SHP77 (cell line): ENCODE results near the gene ILRUN.
"Not testable (repeated sequence)": the region's sequence is repeated elsewhere in the genome, so short reads cannot be mapped to it uniquely, and the experiment has no call there.

Experiments used
- DNase-seq, 2 experiments: peaks; one replicate each; lab custom pipeline; 2025; lab: John Stamatoyannopoulos, UW

The ILRUN gene

DNA sequence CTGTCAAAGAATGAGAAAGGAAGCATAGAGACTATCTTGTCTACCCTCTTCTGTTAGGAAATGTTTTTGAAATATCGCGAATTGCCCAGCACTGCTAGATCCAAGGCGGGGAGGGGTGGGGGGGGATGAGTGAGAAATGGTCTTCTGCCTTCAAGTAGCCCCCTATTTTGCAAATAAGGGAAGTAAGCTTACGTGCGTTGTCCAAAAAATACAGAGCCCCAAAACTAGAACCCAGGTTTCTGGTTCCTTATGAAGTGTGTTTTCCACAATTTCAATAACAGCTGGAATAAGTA lies 923 bp upstream of the ILRUN start:
- DNase-seq, result no peak

DNA sequence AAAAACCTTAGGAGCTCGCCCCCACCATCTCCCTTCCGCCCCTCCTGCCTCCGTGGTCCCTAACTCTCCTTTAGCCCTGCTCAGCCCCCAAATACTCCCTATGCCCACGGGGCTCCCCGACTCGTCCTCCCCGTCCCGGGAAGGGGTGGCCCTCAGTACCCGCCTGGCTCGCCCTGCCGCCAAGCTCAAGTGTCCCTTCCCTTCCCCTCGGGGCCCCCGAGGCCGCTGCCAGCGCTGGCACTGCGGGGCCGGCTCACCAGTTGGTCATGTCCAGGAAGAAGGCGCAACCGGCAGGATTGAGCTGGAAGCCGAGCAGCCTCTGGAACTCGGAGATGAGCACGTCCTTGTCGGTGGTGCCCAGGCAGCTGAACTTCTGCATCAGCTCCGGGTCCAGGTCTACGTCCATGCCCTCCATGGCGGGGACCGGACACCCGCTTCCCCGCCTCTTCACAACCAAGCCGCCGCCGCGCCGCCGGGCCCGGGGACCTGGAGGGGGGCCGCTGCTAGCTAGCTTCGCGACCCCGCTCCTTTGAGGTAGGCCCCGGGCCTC lies 303 bp downstream of the ILRUN start:
- peak in 1 of 2 experiments; percentile 18 for DNase-seq

DNA sequence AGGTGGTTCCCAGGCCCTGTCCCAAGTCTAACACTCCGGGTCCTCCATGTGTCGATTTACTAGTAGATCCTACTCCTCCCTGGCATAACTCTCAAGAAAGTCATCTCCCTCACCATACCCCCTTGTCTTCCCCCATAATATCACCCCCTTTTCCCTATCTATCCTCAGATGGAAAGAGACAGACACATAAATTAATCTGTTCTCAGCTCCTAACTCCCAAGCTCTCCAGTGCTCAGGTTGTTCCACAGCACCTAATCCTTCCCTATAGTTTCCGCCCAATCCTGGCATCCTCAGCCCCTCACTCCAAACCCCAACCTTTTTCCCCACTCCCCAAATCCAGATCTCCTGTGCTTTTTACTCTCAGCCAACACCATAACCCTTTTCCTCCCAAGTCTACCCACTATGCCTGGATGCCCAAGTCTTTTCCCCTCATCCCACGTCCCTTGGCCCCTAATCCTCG lies 808 bp downstream of the ILRUN start:
- DNase-seq, result no peak

DNA sequence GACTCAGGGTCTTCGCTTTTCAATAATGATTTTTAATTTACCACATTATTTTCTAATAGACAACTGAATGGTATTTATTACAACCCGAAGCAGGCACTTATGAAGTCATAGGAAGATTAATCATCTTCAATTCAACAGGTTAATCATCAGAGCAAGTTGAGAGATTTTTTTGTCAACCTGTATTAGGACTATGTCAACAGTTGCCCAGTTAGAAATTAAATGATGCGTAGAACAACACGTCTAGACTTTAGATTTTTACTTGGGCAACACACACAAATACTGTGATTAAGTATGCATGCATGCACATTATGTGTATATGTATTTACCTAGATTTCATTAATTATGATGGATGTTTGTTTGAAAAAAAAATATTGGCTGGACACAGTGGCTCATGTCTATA lies 4.3 kb downstream of the ILRUN start:
- DNase-seq, result no peak

DNA sequence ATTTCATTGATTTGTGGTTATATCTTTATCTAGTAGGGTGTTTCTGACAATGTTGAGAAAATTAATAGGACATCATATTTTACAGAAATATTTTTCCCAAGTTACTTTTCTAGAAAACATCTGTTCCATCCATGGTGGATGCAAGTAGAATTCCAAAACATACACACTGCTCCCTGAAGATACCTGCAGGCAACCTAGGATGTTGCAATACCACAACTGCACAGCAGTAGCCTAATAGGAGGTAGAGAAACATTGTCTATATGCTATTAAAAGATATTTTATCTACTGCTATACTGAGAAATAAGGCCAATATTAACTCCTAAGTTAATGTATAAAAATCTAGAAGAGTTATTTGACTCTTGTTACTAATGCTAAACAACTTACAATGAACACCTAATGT lies 6.8 kb downstream of the ILRUN start:
- no peak for DNase-seq

DNA sequence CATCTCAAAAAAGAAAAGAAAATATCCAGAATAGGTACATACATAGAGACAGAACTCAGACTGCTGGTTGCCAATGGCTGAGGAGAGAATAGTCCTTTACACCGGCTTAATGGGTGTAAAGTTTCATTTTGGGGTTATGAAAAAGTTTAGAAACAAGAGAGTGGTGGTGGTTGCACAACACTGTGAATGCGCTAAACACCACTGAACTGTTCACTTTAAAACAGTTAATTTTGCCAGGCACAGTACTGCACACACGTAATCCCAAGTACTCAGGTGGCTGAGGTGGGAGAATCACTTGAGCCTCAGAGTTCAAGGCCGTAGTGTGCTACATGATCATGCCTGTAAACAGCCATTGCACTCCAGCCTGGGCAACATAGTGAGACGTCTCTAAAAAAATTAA lies 7.6 kb downstream of the ILRUN start:
- DNase-seq, result no peak

DNA sequence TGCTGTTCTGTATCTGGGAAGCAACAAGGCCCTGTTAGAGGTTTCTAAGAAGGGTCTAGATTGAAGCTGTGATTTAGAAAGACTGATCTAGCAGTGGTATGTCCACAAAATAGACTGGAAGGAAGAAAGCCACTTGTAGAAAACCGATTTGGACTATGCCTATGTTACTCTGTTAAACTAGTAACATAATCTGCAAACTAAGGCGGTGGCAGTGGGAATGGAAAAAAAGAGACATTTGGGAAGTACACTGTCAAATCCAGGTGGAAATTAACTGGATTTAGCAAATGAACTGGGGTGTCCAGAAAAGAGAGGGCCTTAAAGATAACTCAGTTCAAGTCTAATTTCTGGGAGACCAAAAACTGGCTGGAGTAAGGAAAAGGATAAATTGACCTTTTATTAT lies 11.6 kb downstream of the ILRUN start:
- DNase-seq, result no peak

DNA sequence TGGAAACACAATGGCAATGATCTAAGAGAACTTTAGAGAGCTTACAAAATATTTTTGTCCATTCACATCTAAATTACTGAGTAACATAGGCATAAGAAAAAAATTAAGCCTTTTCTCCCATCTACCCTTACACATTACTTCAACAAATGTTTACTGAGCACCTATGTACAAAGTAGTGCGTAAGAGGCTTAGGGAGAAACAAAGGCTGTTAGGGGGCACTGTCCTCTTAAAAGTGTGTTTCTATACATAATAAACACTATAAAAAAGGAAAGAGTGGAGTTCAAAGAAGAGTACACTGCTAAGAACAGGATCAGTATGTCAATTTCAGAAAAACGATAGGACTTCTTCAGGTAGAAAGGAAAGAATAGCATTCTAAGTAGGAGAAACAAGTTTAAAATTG lies 12.2 kb downstream of the ILRUN start:
- no peak for DNase-seq

DNA sequence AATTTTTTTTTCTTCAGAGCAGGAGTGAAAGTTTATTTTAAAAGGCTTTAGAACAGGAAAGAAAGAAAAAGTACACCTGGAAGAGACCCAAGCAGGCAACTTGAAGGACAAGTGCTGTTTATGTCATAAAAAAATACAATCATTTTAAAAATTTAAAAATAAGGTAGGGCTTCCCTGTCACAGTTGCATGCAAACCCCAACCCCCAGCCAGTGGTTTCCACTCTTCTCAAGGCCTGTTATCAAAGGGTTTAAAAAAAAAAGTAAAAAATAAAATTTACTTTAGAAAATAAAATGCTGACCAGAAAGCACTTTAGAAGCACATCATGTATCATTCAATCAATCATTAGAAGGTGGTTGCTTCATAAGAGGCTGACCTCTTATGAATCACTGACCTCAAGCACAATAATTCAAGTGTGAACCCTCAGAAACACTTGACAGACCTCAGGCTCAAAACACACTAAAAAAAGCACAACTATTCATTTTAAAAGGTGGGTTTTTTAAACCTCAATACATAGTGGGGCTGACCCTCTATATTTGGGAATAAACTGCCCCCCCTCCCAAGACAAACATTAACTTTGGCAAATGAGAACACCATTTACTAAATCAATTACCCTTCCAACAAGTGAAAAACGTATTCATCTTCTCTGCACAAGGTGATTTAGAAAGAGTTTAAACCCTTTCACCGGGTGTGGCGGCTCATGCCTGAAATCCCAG lies 15.6 kb downstream of the ILRUN start:
- no peak for DNase-seq

DNA sequence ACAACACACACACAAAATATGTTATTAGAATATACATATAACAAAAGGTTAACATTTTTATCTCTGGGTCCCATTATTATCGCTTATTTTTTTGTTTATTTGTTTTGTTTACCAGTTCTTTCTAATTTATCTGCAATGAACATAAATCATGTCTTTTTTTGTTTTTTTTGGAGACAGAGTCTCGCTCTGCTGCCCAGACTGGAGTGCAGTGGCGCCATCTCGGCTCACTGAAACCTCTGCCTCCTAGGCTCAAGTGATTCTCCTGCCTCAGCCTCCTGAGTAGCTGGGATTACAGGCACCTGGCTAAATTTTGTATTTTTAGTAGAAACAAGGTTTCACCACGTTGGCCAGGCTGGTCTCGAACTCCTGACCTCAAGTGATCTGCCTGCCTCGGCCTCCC lies 16.3 kb downstream of the ILRUN start:
- DNase-seq, result not testable (repeated sequence)

DNA sequence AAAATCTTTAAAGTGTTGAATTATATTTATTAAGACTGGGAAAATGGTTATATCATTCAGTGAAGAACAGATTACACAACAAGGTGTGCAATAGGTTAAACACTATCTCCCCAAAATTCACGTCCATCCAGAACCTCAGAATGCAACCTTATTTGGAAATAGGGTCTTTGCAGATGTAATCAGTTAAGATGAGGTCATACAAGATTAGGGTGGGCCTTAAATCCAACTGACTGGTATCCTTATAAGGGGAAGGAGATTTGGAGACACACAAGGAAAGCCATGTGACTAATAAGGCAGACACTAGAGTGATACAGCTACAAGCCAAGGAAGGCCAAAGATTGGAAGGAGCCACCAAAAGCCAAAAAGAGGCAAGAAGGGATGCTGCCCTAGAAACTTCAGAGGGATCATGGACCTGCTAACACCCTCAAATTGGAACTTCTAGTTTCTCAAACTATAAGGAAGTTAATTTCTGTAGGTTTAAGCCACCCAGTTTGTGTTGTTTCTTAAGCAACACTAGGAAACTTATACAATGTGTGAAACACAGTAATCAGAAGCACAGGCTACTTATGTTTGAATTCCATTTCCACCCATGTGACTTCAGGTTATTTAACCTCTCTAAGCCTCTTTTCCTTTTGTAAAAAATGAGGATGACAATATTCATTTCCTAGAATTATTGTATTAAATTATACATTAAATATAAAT lies 16.9 kb downstream of the ILRUN start:
- no peak for DNase-seq

DNA sequence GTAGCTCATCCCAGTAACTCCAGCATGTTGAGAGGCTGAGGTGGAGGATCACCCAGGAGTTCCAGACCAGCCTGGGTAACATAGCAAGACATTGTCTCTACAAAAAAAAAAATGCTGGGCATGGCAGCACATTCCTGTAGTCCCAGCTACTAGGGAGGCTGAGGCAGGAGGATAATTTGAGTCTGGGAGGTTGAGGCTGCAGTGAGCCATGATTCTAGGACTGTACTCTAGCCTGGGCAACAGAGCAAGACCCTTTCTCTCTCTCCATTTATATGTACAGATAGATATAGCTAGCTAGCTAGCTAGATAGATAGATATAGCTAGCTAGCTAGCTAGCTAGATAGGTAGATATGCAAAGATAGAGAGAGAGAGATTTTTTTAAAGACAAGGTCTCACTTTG lies 20.4 kb downstream of the ILRUN start:
- no peak for DNase-seq

DNA sequence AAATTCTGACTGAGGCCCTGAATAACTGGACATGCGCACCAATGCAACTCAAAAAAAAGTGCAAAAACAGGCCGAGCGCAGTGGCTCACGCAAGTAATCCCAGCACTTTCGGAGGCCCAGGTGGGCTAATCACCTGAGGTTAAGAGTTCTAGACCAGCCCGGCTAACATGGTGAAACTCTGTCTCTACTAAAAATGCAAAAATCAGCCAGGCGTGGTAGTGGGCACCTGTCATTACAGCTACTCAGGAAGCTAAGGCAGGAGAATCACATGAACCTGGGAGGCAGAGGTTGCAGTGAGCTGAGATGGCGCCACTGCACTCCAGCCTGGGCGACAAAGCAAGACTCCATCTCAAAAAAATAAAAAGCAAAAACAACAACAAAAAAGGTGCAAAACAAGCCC lies 21.6 kb downstream of the ILRUN start:
- DNase-seq, result not testable (repeated sequence)

DNA sequence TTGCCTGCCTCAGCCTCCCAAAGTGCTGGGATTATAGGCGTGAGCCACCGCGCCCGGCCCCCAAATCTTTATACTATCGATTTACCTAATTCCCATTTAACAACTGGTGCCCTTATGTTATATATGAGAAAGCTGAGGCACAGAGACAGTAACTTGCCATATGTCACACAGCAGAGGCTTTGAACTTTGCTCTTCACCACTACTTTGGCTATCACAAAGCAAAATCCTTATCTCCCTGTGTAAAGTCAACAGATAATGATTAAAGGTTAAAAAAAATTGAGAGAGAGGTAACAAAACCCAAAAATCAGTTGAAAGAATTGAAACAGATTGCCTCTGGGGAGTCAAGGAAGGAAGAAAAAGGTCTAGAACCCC lies 22.3 kb downstream of the ILRUN start:
- no peak for DNase-seq

DNA sequence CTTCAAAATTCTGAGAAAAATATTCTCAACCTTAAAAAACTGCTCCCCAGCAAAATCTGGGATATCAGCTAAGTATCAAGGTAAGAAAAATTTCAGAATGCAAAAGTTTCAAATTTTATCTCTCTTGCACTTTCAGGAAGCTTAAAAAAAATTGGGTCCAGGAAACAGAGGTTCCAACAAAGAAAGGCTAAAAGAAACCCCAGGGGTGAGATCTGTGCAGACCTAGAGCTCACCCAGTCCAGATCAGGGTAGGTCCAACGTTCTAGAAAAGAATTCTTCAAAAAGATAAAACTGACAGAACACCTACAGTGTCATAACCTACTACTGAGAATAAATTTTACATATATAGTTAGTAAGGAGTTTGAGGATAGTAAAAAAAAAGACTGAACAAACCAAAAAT lies 23.5 kb downstream of the ILRUN start:
- no peak for DNase-seq

DNA sequence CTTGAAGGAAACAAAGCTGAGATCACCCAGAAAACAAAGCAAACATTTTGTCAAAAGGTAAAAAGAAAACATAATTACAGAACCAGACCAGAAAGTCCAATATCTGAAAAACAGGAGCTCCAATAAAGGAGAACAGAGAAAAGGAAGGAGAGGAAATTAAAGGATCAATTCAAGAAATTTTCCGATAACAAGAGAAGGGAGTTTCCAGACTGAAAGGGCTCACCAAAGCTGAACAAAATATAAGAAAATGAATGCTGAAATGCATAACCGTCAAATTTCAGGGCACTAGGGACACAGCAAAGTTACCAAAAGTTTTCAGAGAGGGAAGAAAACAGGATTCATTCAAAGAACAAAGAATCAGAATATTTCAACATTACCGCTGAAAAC lies 23.9 kb downstream of the ILRUN start:
- DNase-seq, result no peak

DNA sequence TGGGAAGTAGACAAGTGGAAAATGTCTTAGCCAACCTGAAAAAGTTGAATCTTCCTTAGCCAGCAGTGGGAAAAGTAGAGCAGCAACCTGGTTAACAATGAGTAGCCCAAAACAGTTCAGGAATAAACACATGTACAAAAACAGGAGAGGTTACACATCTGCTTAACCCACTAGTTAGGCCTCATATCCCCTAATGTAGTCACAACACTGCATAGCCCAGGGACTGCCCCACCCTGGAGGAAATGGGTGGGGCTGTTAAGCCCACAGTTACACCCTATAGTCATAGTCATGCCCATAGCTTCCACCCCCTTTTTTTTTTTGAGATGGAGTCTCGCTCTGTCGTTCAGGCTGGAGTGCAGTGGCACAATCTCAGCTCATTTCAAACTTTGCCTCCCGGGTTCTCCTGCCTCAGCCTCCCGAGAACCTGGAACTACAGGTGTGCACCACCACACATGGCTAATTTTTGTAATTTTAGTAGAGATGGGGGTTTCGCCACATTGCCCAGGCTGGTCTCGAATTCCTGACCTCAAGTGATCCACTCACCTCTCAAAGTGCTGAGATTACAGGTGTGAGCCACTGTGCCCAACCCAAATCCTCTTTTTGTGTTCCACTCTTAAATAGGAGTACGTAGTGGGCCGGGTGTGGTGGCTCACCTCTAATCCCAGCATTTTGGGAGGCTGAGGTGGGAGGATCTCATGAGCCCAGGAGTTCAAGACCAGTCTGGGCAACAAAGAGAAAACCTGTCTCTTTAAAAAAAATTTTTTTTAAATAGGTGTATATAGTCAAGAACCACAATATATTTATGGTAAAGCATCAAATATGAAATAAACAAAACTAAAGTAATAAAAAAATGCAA lies 24.5 kb downstream of the ILRUN start:
- no peak for DNase-seq

DNA sequence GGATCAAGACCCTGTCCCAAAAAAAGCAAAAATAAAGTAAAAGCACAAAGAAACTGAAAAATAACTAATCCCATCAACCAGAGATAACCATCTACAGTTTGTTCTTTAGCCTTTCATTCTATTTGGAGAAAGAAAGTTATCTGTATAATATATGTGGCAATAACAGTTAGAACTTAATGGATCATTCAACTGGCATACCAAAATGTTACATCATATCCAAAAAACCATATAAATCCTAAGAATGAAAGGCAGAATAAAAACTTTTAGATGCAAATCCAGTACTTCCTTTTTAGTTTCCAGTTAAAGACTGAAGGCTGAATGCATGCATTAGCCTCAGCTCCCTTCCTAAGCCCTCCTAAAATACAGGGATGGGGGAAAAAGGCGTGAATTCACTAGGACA lies 25.2 kb downstream of the ILRUN start:
- no peak for DNase-seq

DNA sequence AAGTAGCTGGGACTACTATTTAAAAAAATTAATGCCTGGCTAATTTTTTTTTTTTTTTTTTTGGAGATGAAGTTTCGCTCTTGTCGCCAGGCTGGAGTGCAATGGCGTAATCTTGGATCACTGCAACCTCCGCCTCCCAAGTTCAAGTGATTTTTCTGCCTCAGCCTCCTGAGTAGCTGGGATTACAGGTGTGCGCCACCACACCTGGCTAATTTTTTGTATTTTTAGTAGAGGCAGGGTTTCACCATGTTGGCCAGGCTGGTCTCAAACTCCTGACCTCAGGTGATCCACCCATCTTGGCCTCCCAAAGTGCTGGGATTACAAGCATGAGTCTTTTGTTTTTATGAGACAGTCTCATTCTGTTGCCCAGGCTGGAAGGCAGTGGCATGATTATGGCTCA lies 27.8 kb downstream of the ILRUN start:
- DNase-seq, result not testable (repeated sequence)

DNA sequence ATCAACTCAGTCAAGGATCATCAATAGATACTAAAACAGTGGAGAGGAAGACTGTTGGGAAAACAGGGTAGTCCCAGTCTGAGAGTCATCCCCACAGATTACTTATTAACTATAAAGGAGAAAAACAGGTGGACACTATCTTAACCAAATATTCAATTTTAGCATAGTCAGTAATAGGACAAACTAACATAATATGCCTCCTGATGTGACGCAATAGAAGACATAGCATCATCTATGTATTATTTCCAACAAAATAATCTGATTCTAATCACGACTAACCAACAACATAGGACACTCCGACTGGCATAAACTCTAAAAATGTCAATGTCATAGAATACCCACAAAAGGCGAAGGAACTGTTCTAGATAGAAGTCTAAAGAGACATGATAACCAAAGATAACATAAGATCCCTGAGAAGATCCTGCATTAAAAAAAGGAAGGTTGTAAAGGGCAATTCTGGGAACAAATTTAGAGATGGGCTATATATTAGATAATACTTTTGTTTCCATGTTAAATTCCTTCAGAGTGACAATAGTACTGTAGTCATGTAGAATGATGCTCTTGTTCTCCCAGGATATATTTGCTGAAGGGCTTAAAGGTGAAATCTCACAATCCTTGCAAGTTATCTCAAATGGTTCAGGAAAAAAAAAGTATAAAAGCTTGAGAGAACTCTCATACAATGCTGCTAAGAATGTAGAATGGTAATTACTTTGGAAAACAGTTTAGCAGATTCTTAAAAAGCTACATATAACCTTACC lies 28.9 kb downstream of the ILRUN start:
- DNase-seq, result no peak

DNA sequence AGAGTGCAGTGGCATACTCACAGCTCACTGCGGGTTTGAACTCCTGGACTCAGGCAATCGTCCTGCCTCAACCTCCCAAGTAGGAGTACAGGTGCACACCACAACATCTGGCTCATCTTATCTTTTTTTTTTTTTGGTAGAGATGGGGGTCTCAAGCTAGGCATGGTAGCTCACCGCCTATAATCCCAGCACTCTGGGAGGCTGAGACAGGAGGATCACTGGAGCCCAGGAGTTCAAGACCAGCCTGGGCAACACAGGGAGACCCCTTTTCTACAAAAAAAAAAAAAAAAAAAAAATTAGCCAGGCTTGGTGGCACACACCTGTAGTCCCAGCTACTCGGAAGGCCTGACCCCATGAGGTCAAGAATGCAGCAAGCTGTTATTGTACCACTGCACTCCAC lies 31.5 kb downstream of the ILRUN start:
- DNase-seq, result no peak
